HCT116 (cell line): ENCODE results near the gene GPR155. TPM values are rescaled to one million over a fixed set of nuclear protein-coding genes. Genes with fewer than 3 reads are reported as not detected.

Experiments
- ATAC-seq: fragments of 200-7000 bp; cut with Tn5 transposase; 2 replicates; pipeline ENCODE4 v1.9.1; 2020; ENCODE audit warnings: mild to moderate bottlenecking, moderate library complexity
- BruUV-seq: library from RNA; stranded (reverse); fragments of 400-500 nt; replicated peaks from 2 replicates; lab custom pipeline; 2021; lab: Mats Ljungman, UMichigan
- CTCF ChIA-PET: fragments of 300-600 bp; sonication (Branson Sonifier 250); formaldehyde crosslinking; loops from one replicate; lab custom pipeline; 2021; ENCODE audit warnings: antibody characterized with exemption; lab: Charles Lee
- POLR2A ChIA-PET: fragments of 300-600, 350-600 bp; sonication (Branson Sonifier 250); formaldehyde crosslinking; loops from one replicate; lab custom pipeline; 2021; ENCODE audit warnings: antibody characterized with exemption; lab: Charles Lee
- RAD21 ChIA-PET, 2 experiments: fragments of 300-600 bp; sonication (Branson Sonifier 250); formaldehyde crosslinking; loops; one replicate each; lab custom pipeline; 2023; ENCODE audit warnings: low total read pairs in 2 of 2; ENCODE audit not compliant: uncharacterized antibody in 2 of 2, unreplicated experiment in 2 of 2, low non-redundant PET in 1 of 2; lab: Charles Lee
- DNase-seq: peaks from one replicate; pipeline ENCODE4 v3.0.0-alpha.2; 2010; ENCODE audit warnings: low read depth, low spot score
- H2AFZ ChIP-seq: fragments of 200-600 bp; shearing (Covaris generic), sonication (generic); 2 replicates; pipeline ENCODE4 v1.6.1; 2017; ENCODE audit warnings: low read depth, mixed run types, mixed read lengths, antibody characterized with exemption, low read length; ENCODE audit not compliant: poor library complexity, severe bottlenecking
- H3K27ac ChIP-seq: 2 replicates; pipeline ENCODE4 v1.5.1; 2012; ENCODE audit warnings: low read depth, low read length
- H3K27me3 ChIP-seq: fragments of 200-600 bp; sonication (generic); 2 replicates; pipeline ENCODE4 v1.6.1; 2016; ENCODE audit warnings: mixed run types, low read length, mixed read lengths; ENCODE audit not compliant: insufficient read depth
- H3K36me3 ChIP-seq, 2 experiments: fragments of 200-500 bp in 1 of 2; fragments of 200-600 bp in 1 of 2; sonication (Bioruptor generic) in 1 of 2; sonication (generic) in 1 of 2; 2 replicates each; pipeline versions ENCODE4 v1.5.1 to v1.6.1; 2014 to 2016; ENCODE audit warnings: low read length in 2 of 2, inconsistent platforms in 1 of 2, mixed read lengths in 1 of 2, mixed run types in 1 of 2; ENCODE audit not compliant: insufficient read depth in 2 of 2, control insufficient read depth in 1 of 2
- H3K4me1 ChIP-seq, 2 experiments: fragments of 200-600 bp in 1 of 2; sonication (generic) in 1 of 2; 2 replicates each; pipeline versions ENCODE4 v1.5.1 to v1.6.1; 2012 to 2017; ENCODE audit warnings: low read length in 2 of 2, inconsistent platforms in 1 of 2, mild to moderate bottlenecking in 1 of 2, mixed read lengths in 1 of 2, mixed run types in 1 of 2, moderate library complexity in 1 of 2; ENCODE audit not compliant: insufficient read depth in 2 of 2, control insufficient read depth in 1 of 2
- H3K4me2 ChIP-seq: fragments of 200-600 bp; sonication (generic); 2 replicates; pipeline ENCODE4 v1.6.1; 2017; ENCODE audit warnings: mixed run types, low read length, mixed read lengths
- H3K4me3 ChIP-seq, 2 experiments: fragments of 200-600 bp in 1 of 2; sonication (generic) in 1 of 2; replicated peaks in 1 of 2; 2 replicates each; pipeline ENCODE4 v1.5.1; 2011 to 2016; ENCODE audit warnings: low read length in 2 of 2, control low read depth in 1 of 2, low read depth in 1 of 2, mild to moderate bottlenecking in 1 of 2, mixed read lengths in 1 of 2, mixed run types in 1 of 2
- H3K79me2 ChIP-seq: fragments of 200-600 bp; sonication (generic); 2 replicates; pipeline ENCODE4 v1.6.1; 2017; ENCODE audit warnings: mild to moderate bottlenecking, mixed run types, low read length, moderate library complexity, mixed read lengths; ENCODE audit not compliant: insufficient read depth
- H3K9ac ChIP-seq: fragments of 200-600 bp; sonication (generic); 2 replicates; pipeline ENCODE4 v1.6.1; 2016; ENCODE audit warnings: low read length, mixed read lengths
- H3K9me2 ChIP-seq: fragments of 200-600 bp; sonication (generic), shearing (Covaris generic); 2 replicates; pipeline ENCODE4 v1.6.1; 2017; ENCODE audit warnings: mixed run types, mild to moderate bottlenecking, moderate library complexity; ENCODE audit not compliant: insufficient read depth
- H3K9me3 ChIP-seq, 2 experiments: fragments of 200-500 bp in 1 of 2; fragments of 200-600 bp in 1 of 2; sonication (Bioruptor generic) in 1 of 2; sonication (generic) in 1 of 2; 2 replicates each; pipeline ENCODE4 v1.6.1; 2014 to 2017; ENCODE audit warnings: low read length in 2 of 2, mixed read lengths in 2 of 2, inconsistent platforms in 1 of 2, low read depth in 1 of 2, mild to moderate bottlenecking in 1 of 2, mixed run types in 1 of 2, moderate library complexity in 1 of 2; ENCODE audit not compliant: control insufficient read depth in 1 of 2, insufficient read depth in 1 of 2
- H4K20me1 ChIP-seq: fragments of 200-600 bp; sonication (generic), shearing (Covaris generic); 2 replicates; pipeline ENCODE4 v1.6.1; 2017; ENCODE audit warnings: mixed run types, mild to moderate bottlenecking, moderate library complexity; ENCODE audit not compliant: insufficient read depth
- ATF3 ChIP-seq: IDR thresholded peaks from 2 replicates; pipeline ENCODE4 v1.6.1; 2012
- CTCF ChIP-seq, 3 experiments: fragments of 200-600 bp in 1 of 3; sonication (generic) in 1 of 3; IDR thresholded peaks in 2 of 3; conservative IDR thresholded peaks in 1 of 3; 2 replicates each; pipeline ENCODE4 v1.5.1; 2012 to 2017; ENCODE audit warnings: low read depth in 2 of 3, low read length in 2 of 3, antibody characterized with exemption in 1 of 3, borderline replicate concordance in 1 of 3, control low read depth in 1 of 3, mild to moderate bottlenecking in 1 of 3, mixed read lengths in 1 of 3, mixed run types in 1 of 3, moderate library complexity in 1 of 3; ENCODE audit not compliant: insufficient read depth in 1 of 3
- ELF1 ChIP-seq: IDR thresholded peaks from 2 replicates; pipeline ENCODE4 v1.6.1; 2012; ENCODE audit warnings: low read depth, borderline replicate concordance
- EZH2phosphoT487 ChIP-seq: fragments of 200-600 bp; IDR thresholded peaks from 2 replicates; pipeline ENCODE4 v1.6.1; 2018; ENCODE audit warnings: antibody characterized with exemption, borderline replicate concordance
- JUND ChIP-seq: IDR thresholded peaks from 2 replicates; pipeline ENCODE4 v1.6.1; 2012
- MAX ChIP-seq: IDR thresholded peaks from 2 replicates; pipeline ENCODE4 v1.6.1; 2012
- POLR2A ChIP-seq: IDR thresholded peaks from 2 replicates; pipeline ENCODE4 v1.7.0; 2011; ENCODE audit warnings: borderline replicate concordance; ENCODE audit not compliant: insufficient read depth, insufficient read length; ENCODE audit errors: extremely low read depth
- POLR2AphosphoS5 ChIP-seq: IDR thresholded peaks from 2 replicates; pipeline ENCODE4 v1.6.1; 2011; ENCODE audit warnings: mild to moderate bottlenecking, low read depth, low read length, moderate library complexity
- RAD21 ChIP-seq: IDR thresholded peaks from 2 replicates; pipeline ENCODE4 v1.6.1; 2012; ENCODE audit warnings: low read depth, mild to moderate bottlenecking
- SP1 ChIP-seq: IDR thresholded peaks from 2 replicates; pipeline ENCODE4 v1.6.1; 2012; ENCODE audit warnings: low read depth
- TCF7L2 ChIP-seq: IDR thresholded peaks from 2 replicates; pipeline ENCODE4 v1.7.0; 2011; ENCODE audit warnings: borderline replicate concordance, inconsistent platforms; ENCODE audit not compliant: insufficient read depth, insufficient read length; ENCODE audit errors: extremely low read depth
- YY1 ChIP-seq: IDR thresholded peaks from 2 replicates; pipeline ENCODE4 v1.6.1; 2011; ENCODE audit warnings: low read length, low read depth, moderate library complexity, mild to moderate bottlenecking; ENCODE audit not compliant: insufficient replicate concordance; ENCODE audit errors: extremely low read depth
- ZFX ChIP-seq: fragments of 450-650 bp; IDR thresholded peaks from 2 replicates; pipeline ENCODE4 v1.6.1; 2017
- ZNF274 ChIP-seq: fragments of 200-500 bp; sonication (Bioruptor generic); IDR thresholded peaks from 2 replicates; pipeline ENCODE4 v1.6.1; 2014; ENCODE audit warnings: mild to moderate bottlenecking, low read depth, low read length, inconsistent platforms
- intact Hi-C: fragments of 100-400 bp; cut with micrococcal nuclease; formaldehyde crosslinking; loops from 2 replicates; pipeline ENCODE4 v1.10.0; 2022
- total RNA-seq: library from RNA; stranded (reverse); gene quantifications from one replicate; pipeline ENCODE4 v1.2.1, GENCODE V29; 2021; ENCODE audit not compliant: unreplicated experiment
- TF ChIP-seq, protein P1 (sequence below): IDR thresholded peaks from 2 replicates; pipeline ENCODE4 v1.6.1; 2012; ENCODE audit warnings: low read depth

Gene GPR155
- total RNA-seq, 1 experiment from 2014 or later: 3.8 TPM

DNA sequence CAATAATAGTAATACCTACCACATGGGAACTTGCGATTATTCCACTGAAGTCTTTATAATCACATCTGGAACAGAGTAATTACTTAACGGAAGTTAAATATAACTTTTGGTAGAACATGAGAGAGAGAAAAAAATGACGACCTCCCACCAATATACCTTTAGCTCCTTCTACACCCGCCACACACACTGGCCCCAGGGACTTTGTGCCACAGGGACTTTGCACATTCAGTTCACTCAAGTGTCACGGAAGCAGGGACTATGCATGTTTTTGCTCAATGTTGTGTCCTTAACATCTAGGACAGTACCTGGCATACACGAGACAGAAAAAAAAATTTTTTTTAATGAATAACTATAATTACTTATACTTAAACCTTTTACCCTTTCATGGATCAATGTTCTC, 4.0 kb downstream of the GPR155 start:
- Histone ChIP-seq H3K4me3 (no peak overlapping the region), H3K9me2 (no peaks in the 10 kb centered on the region), H3K4me2 (no peak overlapping the region), H3K9me3 (no peaks in the 10 kb centered on the region), H3K9ac (no peak overlapping the region), H3K79me2 (no peaks in the 10 kb centered on the region), H3K27me3 (no peaks in the 10 kb centered on the region), H3K4me1 (peaks cover 3 to 14% of the 10 kb centered on the region in 2 experiments; a peak in 2 of 4 replicates), H2AFZ (no peak overlapping the region), H3K36me3 (no peaks in the 10 kb centered on the region), H3K27ac (no peak overlapping the region), H4K20me1 (no peaks in the 10 kb centered on the region)
- ChIA-PET RAD21 (no interaction called here), POLR2A (no interaction called here), CTCF (no interaction called here)
- intact Hi-C loops: no loop called here
- BruUV-seq: no TSS peak
- TF ChIP-seq ELF1 (no peak), POLR2A (no peak), ZNF274 (no peak), TCF7L2 (no peak), ZFX (no peak), YY1 (no peak), JUND (no peak), SP1 (no peak), EZH2phosphoT487 (no peak), ATF3 (no peak), MAX (no peak), CTCF (IDR thresholded peaks at IDR 0.05 in 2 of 3, conservative IDR thresholded peaks at IDR 0.05 in 1 of 3; ENCODE audit: borderline replicate concordance in 1 of 3, insufficient read depth in 1 of 3, low read depth in 2 of 3, low read length in 2 of 3) (no peak), RAD21 (no peak), POLR2AphosphoS5 (no peak)
- TF ChIP-seq, protein P1, sequence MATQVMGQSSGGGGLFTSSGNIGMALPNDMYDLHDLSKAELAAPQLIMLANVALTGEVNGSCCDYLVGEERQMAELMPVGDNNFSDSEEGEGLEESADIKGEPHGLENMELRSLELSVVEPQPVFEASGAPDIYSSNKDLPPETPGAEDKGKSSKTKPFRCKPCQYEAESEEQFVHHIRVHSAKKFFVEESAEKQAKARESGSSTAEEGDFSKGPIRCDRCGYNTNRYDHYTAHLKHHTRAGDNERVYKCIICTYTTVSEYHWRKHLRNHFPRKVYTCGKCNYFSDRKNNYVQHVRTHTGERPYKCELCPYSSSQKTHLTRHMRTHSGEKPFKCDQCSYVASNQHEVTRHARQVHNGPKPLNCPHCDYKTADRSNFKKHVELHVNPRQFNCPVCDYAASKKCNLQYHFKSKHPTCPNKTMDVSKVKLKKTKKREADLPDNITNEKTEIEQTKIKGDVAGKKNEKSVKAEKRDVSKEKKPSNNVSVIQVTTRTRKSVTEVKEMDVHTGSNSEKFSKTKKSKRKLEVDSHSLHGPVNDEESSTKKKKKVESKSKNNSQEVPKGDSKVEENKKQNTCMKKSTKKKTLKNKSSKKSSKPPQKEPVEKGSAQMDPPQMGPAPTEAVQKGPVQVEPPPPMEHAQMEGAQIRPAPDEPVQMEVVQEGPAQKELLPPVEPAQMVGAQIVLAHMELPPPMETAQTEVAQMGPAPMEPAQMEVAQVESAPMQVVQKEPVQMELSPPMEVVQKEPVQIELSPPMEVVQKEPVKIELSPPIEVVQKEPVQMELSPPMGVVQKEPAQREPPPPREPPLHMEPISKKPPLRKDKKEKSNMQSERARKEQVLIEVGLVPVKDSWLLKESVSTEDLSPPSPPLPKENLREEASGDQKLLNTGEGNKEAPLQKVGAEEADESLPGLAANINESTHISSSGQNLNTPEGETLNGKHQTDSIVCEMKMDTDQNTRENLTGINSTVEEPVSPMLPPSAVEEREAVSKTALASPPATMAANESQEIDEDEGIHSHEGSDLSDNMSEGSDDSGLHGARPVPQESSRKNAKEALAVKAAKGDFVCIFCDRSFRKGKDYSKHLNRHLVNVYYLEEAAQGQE: no peak
- DNase-seq (no peak), ATAC-seq (no peak)
